Thyroid gland (tissue), 4 donors: ENCODE measurements around the gene MTHFD1L. TPM values are rescaled to one million over a fixed set of nuclear protein-coding genes. Genes with fewer than 3 reads are reported as not detected.

Experiments used
- DNase-seq, 2 donors: peaks; one replicate each; pipeline ENCODE4 v3.0.0-alpha.2; 2019
- H3K27ac ChIP-seq, 3 donors: fragments of 200-600 bp; sonication (generic); 1 replicate in 2 of 3; 2 replicates in 1 of 3; pipeline ENCODE4 v1.5.1; 2016 to 2019; ENCODE audit warnings: mild to moderate bottlenecking in 1 of 3, moderate library complexity in 1 of 3
- H3K27me3 ChIP-seq: fragments of 200-600 bp; sonication (generic); one replicate; pipeline ENCODE4 v1.5.1; 2019
- H3K36me3 ChIP-seq, 2 donors: fragments of 200-600 bp; sonication (generic); one replicate each; pipeline ENCODE4 v1.5.1; 2016 to 2019
- H3K4me1 ChIP-seq, 2 donors: fragments of 200-600 bp; sonication (generic); one replicate each; pipeline ENCODE4 v1.5.1; 2017 to 2019
- H3K4me3 ChIP-seq, 3 donors: fragments of 200-600 bp; sonication (generic); replicated peaks in 1 of 3; 1 replicate in 2 of 3; 2 replicates in 1 of 3; pipeline ENCODE4 v1.5.1; 2016; ENCODE audit warnings: mild to moderate bottlenecking in 1 of 3
- H3K9me3 ChIP-seq: fragments of 200-600 bp; sonication (generic); one replicate; pipeline ENCODE4 v1.5.1; 2017
- CTCF ChIP-seq, 6 experiments: fragments of 200-600 bp in 3 of 6; fragments of 450-650 bp in 3 of 6; sonication (generic) in 3 of 6; IDR thresholded peaks; one replicate each; pipeline ENCODE4 v1.5.1; 2016 to 2019; ENCODE audit warnings: antibody characterized with exemption in 6 of 6, mild to moderate bottlenecking in 2 of 6, inconsistent platforms in 1 of 6, moderate library complexity in 1 of 6
- POLR2A ChIP-seq, 2 donors: fragments of 450-650 bp; IDR thresholded peaks; one replicate each; pipeline ENCODE4 v1.6.1; 2017; ENCODE audit warnings: antibody characterized with exemption in 2 of 2, mild to moderate bottlenecking in 2 of 2, moderate library complexity in 1 of 2
- WGBS, 2 donors: methylation state at CpG; one replicate each; pipeline ENCODE4 v1.1.5; 2017; 5-methylcytosine and 5-hydroxymethylcytosine counted together
- intact Hi-C: fragments of 100-400 bp; cut with DNase I; formaldehyde crosslinking; loops from one replicate; pipeline ENCODE4 v1.15.1; 2023
- total RNA-seq, 4 donors: library from RNA; depleted of rRNA; stranded (reverse); fragments of >200 nt; gene quantifications; one replicate each; pipeline ENCODE4 v1.2.3, GENCODE V29; 2016

The MTHFD1L gene
- total RNA-seq, 4 donors from 2014 or later, result 8.7 to 14.6 (median 11.0) TPM

DNA sequence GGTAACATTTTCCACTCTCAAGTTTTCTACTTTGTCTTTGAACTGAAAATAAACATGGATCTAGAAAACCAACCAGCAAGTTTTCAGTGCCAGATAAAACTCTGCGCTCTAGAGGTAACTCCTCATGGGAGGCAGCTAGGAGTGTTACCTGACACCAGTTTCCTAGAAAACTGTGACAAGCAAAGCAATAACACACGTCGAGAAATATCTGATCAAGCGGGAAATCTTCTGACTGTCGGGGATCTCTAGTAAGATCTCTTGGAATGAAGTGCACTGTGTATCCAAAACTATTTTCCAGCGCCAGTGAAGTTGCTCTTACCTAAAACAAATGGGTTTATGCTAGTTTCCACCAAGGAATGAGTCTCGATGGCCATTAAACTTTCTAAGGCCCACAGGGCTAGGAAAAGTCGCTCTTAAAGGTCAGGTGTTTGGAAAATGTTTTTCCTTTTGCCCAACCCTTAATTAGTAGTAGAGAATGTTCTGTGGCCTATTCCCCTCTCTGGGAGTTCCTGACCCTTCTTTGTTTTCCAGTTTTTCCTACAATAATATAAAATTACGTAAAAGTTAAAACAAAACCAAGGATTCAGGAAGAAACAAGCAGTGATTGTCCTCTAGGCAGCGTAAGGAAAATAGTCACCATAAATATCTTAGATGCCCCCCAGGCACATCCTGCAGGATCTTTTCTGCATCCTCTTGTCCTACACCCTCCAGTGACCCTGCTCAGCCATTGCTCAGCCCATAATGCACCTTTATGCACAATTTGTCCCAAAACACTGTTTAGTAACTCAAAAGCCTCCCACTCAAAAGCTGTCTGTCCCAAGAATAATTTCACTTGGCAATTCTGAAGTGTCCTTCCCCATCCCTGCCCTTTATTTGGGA, 236.6 kb downstream of the MTHFD1L start:
- TF ChIP-seq POLR2A (IDR thresholded peaks at IDR 0.05) (no peak), CTCF (IDR thresholded peaks at IDR 0.05) (no peak)
- peak overlapping the region in 2 of 3 donors; percentile 15 to 51 for H3K27ac ChIP-seq
- no peaks in the 10 kb centered on the region for H3K36me3 ChIP-seq
- 59 to 60% methylated on average over 10 of the region's 10 CpGs for WGBS, 2 donors
- DNase-seq, result no peak
- intact Hi-C loops, result no loop called here
- H3K4me1 ChIP-seq, result peaks cover 0 to 4% of the 10 kb centered on the region in 2 donors
- no peaks in the 10 kb centered on the region for H3K27me3 ChIP-seq
- H3K9me3 ChIP-seq, result no peaks in the 10 kb centered on the region
- no peak overlapping the region for H3K4me3 ChIP-seq

GRCh38 chr6:151103266-151103665, 237.8 kb downstream of the MTHFD1L start:
- no peaks in the 10 kb centered on the region for H3K27me3 ChIP-seq
- intact Hi-C loops, result no loop called here
- DNase-seq, result no peak
- no peak overlapping the region for H3K27ac ChIP-seq
- H3K9me3 ChIP-seq, result no peaks in the 10 kb centered on the region
- TF ChIP-seq POLR2A (IDR thresholded peaks at IDR 0.05), result no peak
- no peak for TF ChIP-seq CTCF (IDR thresholded peaks at IDR 0.05)
- H3K4me1 ChIP-seq, result peaks cover 0 to 4% of the 10 kb centered on the region in 2 donors
- H3K4me3 ChIP-seq, result no peak overlapping the region
- WGBS, 2 donors, result 83 to 91% methylated on average over 4 of the region's 4 CpGs
- H3K36me3 ChIP-seq, result no peaks in the 10 kb centered on the region

- Histone ChIP-seq H3K9me3 (no peaks in the 10 kb centered on the region), H3K27ac (no peak overlapping the region), H3K4me1 (no peaks in the 10 kb centered on the region), H3K27me3 (no peaks in the 10 kb centered on the region), H3K4me3 (no peak overlapping the region), H3K36me3 (no peaks in the 10 kb centered on the region)
- DNase-seq, result no peak
- WGBS, 2 donors, result 81 to 85% methylated on average over 4 of the region's 4 CpGs
- intact Hi-C loops, result no loop called here
- TF ChIP-seq POLR2A (IDR thresholded peaks at IDR 0.05), result no peak
- no peak for TF ChIP-seq CTCF (IDR thresholded peaks at IDR 0.05)
Observed at GRCh38 chr6:151107897-151108427, 242.5 kb downstream of the MTHFD1L start.

- Histone ChIP-seq H3K9me3 (no peaks in the 10 kb centered on the region), H3K27ac (no peak overlapping the region), H3K4me1 (no peaks in the 10 kb centered on the region), H3K4me3 (no peak overlapping the region), H3K36me3 (no peaks in the 10 kb centered on the region), H3K27me3 (no peaks in the 10 kb centered on the region)
- intact Hi-C loops, result no loop called here
- no peak for DNase-seq
- no peak for TF ChIP-seq CTCF (IDR thresholded peaks at IDR 0.05)
- TF ChIP-seq POLR2A (IDR thresholded peaks at IDR 0.05), result no peak
- 75 to 86% methylated on average over 6 of the region's 6 CpGs for WGBS, 2 donors
Observed at GRCh38 chr6:151108548-151108947, 243.0 kb downstream of the MTHFD1L start.

GRCh38 chr6:151109361-151109760, 243.9 kb downstream of the MTHFD1L start:
- Histone ChIP-seq H3K9me3 (no peaks in the 10 kb centered on the region), H3K4me1 (no peaks in the 10 kb centered on the region), H3K36me3 (no peaks in the 10 kb centered on the region), H3K27me3 (no peaks in the 10 kb centered on the region), H3K4me3 (no peak overlapping the region), H3K27ac (no peak overlapping the region)
- TF ChIP-seq POLR2A (IDR thresholded peaks at IDR 0.05) (no peak), CTCF (IDR thresholded peaks at IDR 0.05) (no peak)
- intact Hi-C loops, result no loop called here
- 77 to 84% methylated on average over 8 of the region's 8 CpGs for WGBS, 2 donors
- DNase-seq, result no peak
